ENCODE results near the gene KCNN3.

KCNN3 gene

GRCh38 chr1:154711416-154711815 lies 158.7 kb downstream of the KCNN3 start:
- H3K4me3 ChIP-seq (replicated peaks; ENCODE audit: insufficient read depth, low read length): no peak overlapping the region
- H3K27ac ChIP-seq (replicated peaks): no peak overlapping the region
- DNase-seq (ENCODE audit: low read depth in 1 of 2, low spot score in 1 of 2): no peak
- no peaks in the 10 kb centered on the region for H3K27me3 ChIP-seq (ENCODE audit: insufficient read depth, poor library complexity, severe bottlenecking)
- TF ChIP-seq POLR2AphosphoS5 (IDR thresholded peaks at IDR 0.05; ENCODE audit: low read depth): no peak
- TF ChIP-seq GABPA (IDR thresholded peaks at IDR 0.05; ENCODE audit: low read depth): no peak
- TF ChIP-seq SPI1 (IDR thresholded peaks at IDR 0.05; ENCODE audit: borderline replicate concordance, low read depth): no peak
- no peak for TF ChIP-seq CTCF (IDR thresholded peaks at IDR 0.05; ENCODE audit: insufficient read depth, low read length)
- no peak for TF ChIP-seq REST (IDR thresholded peaks at IDR 0.05; ENCODE audit: insufficient replicate concordance, low read depth)

GRCh38 chr1:154710106-154710505 lies 160.0 kb downstream of the KCNN3 start:
- Histone ChIP-seq H3K4me3 (replicated peaks; ENCODE audit: insufficient read depth, low read length) (no peak overlapping the region), H3K27me3 (ENCODE audit: insufficient read depth, poor library complexity, severe bottlenecking) (no peaks in the 10 kb centered on the region), H3K27ac (replicated peaks) (no peak overlapping the region)
- TF ChIP-seq GABPA (IDR thresholded peaks at IDR 0.05; ENCODE audit: low read depth) (no peak), SPI1 (IDR thresholded peaks at IDR 0.05; ENCODE audit: borderline replicate concordance, low read depth) (no peak), REST (IDR thresholded peaks at IDR 0.05; ENCODE audit: insufficient replicate concordance, low read depth) (no peak), CTCF (IDR thresholded peaks at IDR 0.05; ENCODE audit: insufficient read depth, low read length) (no peak), POLR2AphosphoS5 (IDR thresholded peaks at IDR 0.05; ENCODE audit: low read depth) (no peak)
- DNase-seq (ENCODE audit: low read depth in 1 of 2, low spot score in 1 of 2): no peak

- TF ChIP-seq SPI1 (IDR thresholded peaks at IDR 0.05; ENCODE audit: borderline replicate concordance, low read depth) (no peak), REST (IDR thresholded peaks at IDR 0.05; ENCODE audit: insufficient replicate concordance, low read depth) (no peak), CTCF (IDR thresholded peaks at IDR 0.05; ENCODE audit: insufficient read depth, low read length) (no peak), POLR2AphosphoS5 (IDR thresholded peaks at IDR 0.05; ENCODE audit: low read depth) (no peak), GABPA (IDR thresholded peaks at IDR 0.05; ENCODE audit: low read depth) (no peak)
- DNase-seq (ENCODE audit: low read depth in 1 of 2, low spot score in 1 of 2): no peak
- Histone ChIP-seq H3K27me3 (ENCODE audit: insufficient read depth, poor library complexity, severe bottlenecking) (no peaks in the 10 kb centered on the region), H3K27ac (replicated peaks) (no peak overlapping the region), H3K4me3 (replicated peaks; ENCODE audit: insufficient read depth, low read length) (no peak overlapping the region)
These were observed 162.1 kb downstream of the KCNN3 start for GRCh38 chr1:154707901-154708463.
